Measurements from ENCODE around the gene NOL12. TPM values are rescaled to one million over a fixed set of nuclear protein-coding genes. Genes with fewer than 3 reads are reported as not detected.

NOL12 gene
- total RNA-seq, 1 donor from 2014 or later = 9.9 TPM

GRCh38 chr22:37709445-37709765 lies 23.3 kb downstream of the NOL12 start:
- Mint-ChIP-seq H3K4me3 (ENCODE audit: unreplicated experiment) (no peak overlapping the region), H3K27ac (ENCODE audit: unreplicated experiment) (no peak overlapping the region), H3K36me3 (ENCODE audit: unreplicated experiment) (no peaks in the 10 kb centered on the region), H3K4me1 (ENCODE audit: low read depth, unreplicated experiment) (no peaks in the 10 kb centered on the region), H3K9me3 (ENCODE audit: unreplicated experiment) (peaks cover 4% of the 10 kb centered on the region), H3K27me3 (ENCODE audit: unreplicated experiment) (peaks cover 4% of the 10 kb centered on the region)
- TF ChIP-seq CTCF (IDR thresholded peaks at IDR 0.05; ENCODE audit: partially characterized antibody, unreplicated experiment) = no peak
- no peak for DNase-seq

GRCh38 chr22:37710675-37711074 lies 24.5 kb downstream of the NOL12 start:
- no peak for DNase-seq
- Mint-ChIP-seq H3K36me3 (ENCODE audit: unreplicated experiment) (no peaks in the 10 kb centered on the region), H3K9me3 (ENCODE audit: unreplicated experiment) (peaks cover 3% of the 10 kb centered on the region), H3K27me3 (ENCODE audit: unreplicated experiment) (peaks cover 3% of the 10 kb centered on the region), H3K27ac (ENCODE audit: unreplicated experiment) (no peak overlapping the region), H3K4me1 (ENCODE audit: low read depth, unreplicated experiment) (no peaks in the 10 kb centered on the region), H3K4me3 (ENCODE audit: unreplicated experiment) (no peak overlapping the region)
- TF ChIP-seq CTCF (IDR thresholded peaks at IDR 0.05; ENCODE audit: partially characterized antibody, unreplicated experiment) = no peak

GRCh38 chr22:37711490-37711889 lies 25.3 kb downstream of the NOL12 start:
- H3K9me3 Mint-ChIP-seq (ENCODE audit: unreplicated experiment) = peaks cover 2% of the 10 kb centered on the region
- H3K4me3 Mint-ChIP-seq (ENCODE audit: unreplicated experiment) = no peak overlapping the region
- DNase-seq = no peak
- no peaks in the 10 kb centered on the region for H3K27me3 Mint-ChIP-seq (ENCODE audit: unreplicated experiment)
- no peak for TF ChIP-seq CTCF (IDR thresholded peaks at IDR 0.05; ENCODE audit: partially characterized antibody, unreplicated experiment)
- H3K27ac Mint-ChIP-seq (ENCODE audit: unreplicated experiment) = no peak overlapping the region
- H3K4me1 Mint-ChIP-seq (ENCODE audit: low read depth, unreplicated experiment) = no peaks in the 10 kb centered on the region
- H3K36me3 Mint-ChIP-seq (ENCODE audit: unreplicated experiment) = peaks cover 1% of the 10 kb centered on the region

- TF ChIP-seq CTCF (IDR thresholded peaks at IDR 0.05; ENCODE audit: partially characterized antibody, unreplicated experiment) = no peak
These were observed 27.6 kb downstream of the NOL12 start for GRCh38 chr22:37713761-37714160.

GRCh38 chr22:37714634-37715033 lies 28.5 kb downstream of the NOL12 start:
- H3K4me3 Mint-ChIP-seq (ENCODE audit: unreplicated experiment) = no peak overlapping the region
- H3K27me3 Mint-ChIP-seq (ENCODE audit: unreplicated experiment) = peaks cover 5% of the 10 kb centered on the region
- H3K36me3 Mint-ChIP-seq (ENCODE audit: unreplicated experiment) = peaks cover 9% of the 10 kb centered on the region
- H3K9me3 Mint-ChIP-seq (ENCODE audit: unreplicated experiment) = peaks cover 3% of the 10 kb centered on the region
- no peak for DNase-seq
- H3K27ac Mint-ChIP-seq (ENCODE audit: unreplicated experiment) = no peak overlapping the region
- no peak for TF ChIP-seq CTCF (IDR thresholded peaks at IDR 0.05; ENCODE audit: partially characterized antibody, unreplicated experiment)
- no peaks in the 10 kb centered on the region for H3K4me1 Mint-ChIP-seq (ENCODE audit: low read depth, unreplicated experiment)

More at GRCh38 chr22:37713761-37714160, 27.6 kb downstream of the NOL12 start:
- peaks cover 3% of the 10 kb centered on the region for H3K27me3 Mint-ChIP-seq (ENCODE audit: unreplicated experiment)
- H3K27ac Mint-ChIP-seq (ENCODE audit: unreplicated experiment) = no peak overlapping the region
- peaks cover 3% of the 10 kb centered on the region for H3K9me3 Mint-ChIP-seq (ENCODE audit: unreplicated experiment)
- peaks cover 9% of the 10 kb centered on the region for H3K36me3 Mint-ChIP-seq (ENCODE audit: unreplicated experiment)
- no peak overlapping the region for H3K4me3 Mint-ChIP-seq (ENCODE audit: unreplicated experiment)
- H3K4me1 Mint-ChIP-seq (ENCODE audit: low read depth, unreplicated experiment) = no peaks in the 10 kb centered on the region
- DNase-seq = no peak

Measured in glutamatergic neuron (in vitro differentiated cells).